Lower lobe of right lung (tissue), 2 donors: ENCODE measurements around the gene TRIM10. TPM values are rescaled to one million over a fixed set of nuclear protein-coding genes. Genes with fewer than 3 reads are reported as not detected.

Source experiments
- ATAC-seq, 2 donors: fragments of 200-7000 bp; cut with Tn5 transposase; one replicate each; pipeline ENCODE4 v1.9.1; 2020 to 2022; ENCODE audit warnings: mild to moderate bottlenecking in 2 of 2, moderate library complexity in 2 of 2
- DNase-seq: peaks from one replicate; pipeline ENCODE4 v3.0.0-alpha.2; 2020
- H3K27ac ChIP-seq: fragments of 200-600 bp; one replicate; pipeline ENCODE4 v1.8.0; 2022
- H3K27me3 ChIP-seq: fragments of 200-600 bp; one replicate; pipeline ENCODE4 v1.8.0; 2022; ENCODE audit warnings: low read depth
- H3K36me3 ChIP-seq: fragments of 200-600 bp; one replicate; pipeline ENCODE4 v1.8.0; 2022; ENCODE audit warnings: mild to moderate bottlenecking
- H3K4me1 ChIP-seq: fragments of 200-600 bp; one replicate; pipeline ENCODE4 v1.8.0; 2022
- H3K4me3 ChIP-seq: fragments of 200-600 bp; one replicate; pipeline ENCODE4 v1.8.0; 2022; ENCODE audit warnings: mild to moderate bottlenecking
- H3K9me3 ChIP-seq: fragments of 200-600 bp; one replicate; pipeline ENCODE4 v1.8.0; 2022
- intact Hi-C: fragments of 100-400 bp; cut with DNase I; formaldehyde crosslinking; loops from one replicate; pipeline ENCODE4 v1.11.0; 2022
- total RNA-seq: library from RNA; stranded (reverse); fragmentation: NEBNext Ultra II Directional; extraction: Animal tissue kit (Norgen Biotek cat#: 25700); gene quantifications from one replicate; pipeline ENCODE4 v1.2.1, GENCODE V29; 2021
- TF ChIP-seq, protein P1 (sequence below): fragments of 200-600 bp; IDR thresholded peaks from one replicate; pipeline ENCODE4 v1.8.0; 2022; ENCODE audit warnings: antibody characterized with exemption, mild to moderate bottlenecking
- donor health status: DM: no; HTN: yes; CAD: no; lungs with severe emphysema.

The TRIM10 gene
- total RNA-seq, 1 donor from 2014 or later = not detected

DNA sequence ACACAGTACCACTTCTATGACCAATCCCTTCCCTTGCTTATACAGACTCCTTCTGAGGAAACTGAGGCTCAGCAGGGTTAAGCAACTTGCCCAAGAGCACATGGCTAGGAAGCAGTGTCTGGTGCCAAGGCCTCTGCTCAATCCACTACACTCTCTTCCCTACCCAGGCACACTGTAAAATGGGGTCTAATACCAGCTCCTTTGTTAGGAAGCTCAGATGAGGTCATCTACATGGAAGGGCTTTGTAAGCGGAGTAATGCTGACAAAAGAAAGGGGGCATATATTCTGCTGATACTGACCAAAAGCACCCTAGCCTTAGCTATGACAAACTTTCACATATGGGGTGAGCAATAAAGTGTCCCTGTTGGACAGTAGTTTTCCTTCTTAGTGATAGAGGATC lies 43.1 kb upstream of the TRIM10 start:
- TF ChIP-seq, protein P1, sequence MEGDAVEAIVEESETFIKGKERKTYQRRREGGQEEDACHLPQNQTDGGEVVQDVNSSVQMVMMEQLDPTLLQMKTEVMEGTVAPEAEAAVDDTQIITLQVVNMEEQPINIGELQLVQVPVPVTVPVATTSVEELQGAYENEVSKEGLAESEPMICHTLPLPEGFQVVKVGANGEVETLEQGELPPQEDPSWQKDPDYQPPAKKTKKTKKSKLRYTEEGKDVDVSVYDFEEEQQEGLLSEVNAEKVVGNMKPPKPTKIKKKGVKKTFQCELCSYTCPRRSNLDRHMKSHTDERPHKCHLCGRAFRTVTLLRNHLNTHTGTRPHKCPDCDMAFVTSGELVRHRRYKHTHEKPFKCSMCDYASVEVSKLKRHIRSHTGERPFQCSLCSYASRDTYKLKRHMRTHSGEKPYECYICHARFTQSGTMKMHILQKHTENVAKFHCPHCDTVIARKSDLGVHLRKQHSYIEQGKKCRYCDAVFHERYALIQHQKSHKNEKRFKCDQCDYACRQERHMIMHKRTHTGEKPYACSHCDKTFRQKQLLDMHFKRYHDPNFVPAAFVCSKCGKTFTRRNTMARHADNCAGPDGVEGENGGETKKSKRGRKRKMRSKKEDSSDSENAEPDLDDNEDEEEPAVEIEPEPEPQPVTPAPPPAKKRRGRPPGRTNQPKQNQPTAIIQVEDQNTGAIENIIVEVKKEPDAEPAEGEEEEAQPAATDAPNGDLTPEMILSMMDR = no peak
- peaks cover 16% of the 10 kb centered on the region for H3K36me3 ChIP-seq
- no peak overlapping the region for H3K27ac ChIP-seq
- H3K4me1 ChIP-seq = peaks cover 60% of the 10 kb centered on the region
- ATAC-seq (no peak), DNase-seq (no peak)
- H3K4me3 ChIP-seq = no peak overlapping the region
- H3K9me3 ChIP-seq = no peaks in the 10 kb centered on the region
- intact Hi-C loops = no loop called here
- no peaks in the 10 kb centered on the region for H3K27me3 ChIP-seq

DNA sequence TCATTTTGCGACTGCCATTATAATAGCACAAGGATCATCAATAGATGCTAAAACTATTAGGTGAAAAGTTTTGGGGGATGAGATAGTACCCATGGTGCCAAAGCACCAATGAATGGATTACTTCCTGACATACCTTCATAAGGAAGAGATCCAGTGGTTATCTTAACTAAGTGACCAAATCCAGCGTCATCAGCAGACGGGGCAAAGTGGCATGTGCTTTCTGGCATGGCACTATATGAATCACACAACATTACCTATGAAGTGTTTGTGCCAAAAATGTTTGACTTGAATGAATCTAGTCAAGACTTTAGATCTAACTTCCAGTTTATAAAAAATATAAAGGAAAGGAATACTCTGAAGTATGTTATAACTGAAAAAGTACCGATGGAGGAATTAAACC lies 41.4 kb upstream of the TRIM10 start:
- TF ChIP-seq, protein P1 = no peak
- H3K4me1 ChIP-seq = peaks cover 48% of the 10 kb centered on the region
- H3K4me3 ChIP-seq = no peak overlapping the region
- ATAC-seq = no peak
- no peaks in the 10 kb centered on the region for H3K9me3 ChIP-seq
- intact Hi-C loops = no loop called here
- no peak for DNase-seq
- H3K27ac ChIP-seq = no peak overlapping the region
- no peaks in the 10 kb centered on the region for H3K27me3 ChIP-seq
- H3K36me3 ChIP-seq = peaks cover 33% of the 10 kb centered on the region

DNA sequence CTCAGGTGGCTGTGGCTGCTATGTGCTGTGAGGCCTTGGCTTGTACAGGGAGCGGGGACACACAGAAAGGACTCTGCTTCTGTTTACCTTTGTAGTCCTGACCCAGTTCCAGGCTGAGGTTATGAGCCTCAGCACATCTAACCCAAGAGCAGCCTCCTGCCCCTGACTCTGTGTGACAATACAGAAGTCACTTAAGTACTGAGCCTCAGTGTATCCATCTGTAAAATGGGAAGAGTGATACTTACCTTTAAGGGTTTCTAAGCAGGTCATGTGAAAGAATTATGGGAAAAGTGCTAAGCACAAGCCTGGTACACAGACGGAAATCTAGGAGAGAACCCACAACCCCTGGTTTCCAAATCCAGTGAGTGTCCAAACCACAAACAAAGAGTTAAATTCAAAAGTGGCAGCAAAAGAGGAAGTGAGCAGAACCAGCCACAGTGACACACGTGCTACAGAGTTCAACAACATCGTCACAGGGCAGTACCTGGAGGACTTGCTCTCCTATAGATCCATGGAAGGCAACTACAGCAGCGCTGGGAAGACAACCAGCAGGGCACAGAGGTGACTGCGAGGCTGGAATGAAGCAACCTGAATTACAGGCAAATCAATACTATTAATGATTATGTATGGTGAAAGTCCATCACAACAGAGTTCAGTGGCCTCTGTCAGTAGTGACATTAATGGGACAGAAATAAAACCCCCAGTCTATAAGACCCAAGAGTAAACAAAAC lies 39.7 kb upstream of the TRIM10 start:
- TF ChIP-seq, protein P1 = no peak
- Histone ChIP-seq H3K4me3 (no peak overlapping the region), H3K27ac (no peak overlapping the region), H3K27me3 (no peaks in the 10 kb centered on the region), H3K4me1 (peaks cover 31% of the 10 kb centered on the region), H3K36me3 (peaks cover 50% of the 10 kb centered on the region), H3K9me3 (no peaks in the 10 kb centered on the region)
- ATAC-seq (peak; percentile 37 to 45), DNase-seq (no peak)
- intact Hi-C loops = no loop called here

DNA sequence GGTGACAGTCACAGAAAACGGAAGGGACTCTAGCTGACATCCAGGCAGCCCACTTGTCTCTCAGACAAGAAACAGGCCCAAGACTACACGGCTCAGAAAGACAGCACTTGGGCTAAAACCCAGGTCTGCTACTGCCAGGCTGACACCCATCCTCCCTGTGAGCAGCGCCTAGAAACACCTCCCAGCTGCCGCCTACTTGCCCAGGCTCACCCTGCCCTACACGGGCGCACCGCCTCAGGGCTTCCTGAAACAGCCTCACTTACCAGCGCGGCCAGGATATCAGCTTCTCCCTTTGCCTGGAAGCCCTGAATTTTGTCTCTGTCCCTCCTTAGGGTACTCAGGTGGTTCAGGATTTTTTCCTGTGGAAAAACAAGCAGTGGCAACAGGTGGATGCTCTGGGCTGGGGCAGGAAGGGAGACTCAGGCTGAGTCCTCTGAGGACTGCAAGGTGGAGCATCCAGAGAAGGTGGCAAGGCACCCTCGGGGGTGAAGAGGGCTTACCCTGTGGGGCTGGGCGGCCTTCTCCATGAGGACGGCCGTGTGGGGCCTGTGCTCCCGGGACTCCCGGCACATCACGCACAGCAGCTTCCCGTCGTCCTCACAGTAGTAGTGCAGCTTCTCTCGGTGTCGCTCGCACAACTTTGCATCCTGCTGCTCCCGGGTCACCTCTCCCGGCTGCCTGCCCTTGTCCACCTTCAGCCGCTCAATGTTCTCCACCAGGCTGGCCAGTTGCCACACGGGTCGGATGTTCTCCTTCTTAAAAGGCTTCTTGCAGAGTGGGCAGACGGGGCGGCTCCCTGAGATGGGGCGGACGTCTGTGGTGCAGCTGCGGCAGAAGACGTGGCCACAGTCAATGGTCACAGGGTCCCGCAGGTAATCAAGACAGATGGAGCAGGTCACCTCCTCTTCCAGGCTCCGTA lies 37.4 kb upstream of the TRIM10 start:
- Histone ChIP-seq H3K4me3 (no peak overlapping the region), H3K27me3 (no peaks in the 10 kb centered on the region), H3K27ac (no peak overlapping the region), H3K4me1 (peaks cover 25% of the 10 kb centered on the region), H3K36me3 (peaks cover 73% of the 10 kb centered on the region), H3K9me3 (no peaks in the 10 kb centered on the region)
- TF ChIP-seq, protein P1 = no peak
- ATAC-seq (no peak), DNase-seq (no peak)
- intact Hi-C loops = no loop called here

DNA sequence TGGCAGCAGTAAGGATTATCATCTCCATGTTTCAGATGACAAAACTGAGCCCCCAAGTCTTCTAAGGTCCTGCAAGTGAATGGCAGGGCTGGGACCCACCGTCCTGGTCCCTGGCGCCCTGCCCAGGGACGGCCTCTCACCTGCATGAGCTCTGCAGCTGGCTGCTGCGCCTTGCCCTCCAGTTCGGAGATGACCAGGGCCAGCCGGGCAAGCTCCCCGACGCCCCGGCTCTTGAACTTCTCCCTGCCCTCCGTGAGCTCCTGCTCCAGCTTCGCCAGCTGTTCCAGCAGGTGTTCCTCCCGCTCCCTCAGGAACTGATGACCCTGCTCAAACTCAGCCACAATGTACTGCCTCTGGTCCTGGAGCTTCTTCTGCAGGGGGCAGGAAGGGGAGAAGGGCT lies 35.4 kb upstream of the TRIM10 start:
- no peak overlapping the region for H3K27ac ChIP-seq
- no peaks in the 10 kb centered on the region for H3K9me3 ChIP-seq
- TF ChIP-seq, protein P1 = no peak
- DNase-seq (no peak), ATAC-seq (no peak)
- intact Hi-C loops = no loop called here
- no peak overlapping the region for H3K4me3 ChIP-seq
- H3K4me1 ChIP-seq = peaks cover 10% of the 10 kb centered on the region
- peaks cover 88% of the 10 kb centered on the region for H3K36me3 ChIP-seq
- H3K27me3 ChIP-seq = no peaks in the 10 kb centered on the region
